ENCODE results near the gene PDE2A.

Gene PDE2A

DNA sequence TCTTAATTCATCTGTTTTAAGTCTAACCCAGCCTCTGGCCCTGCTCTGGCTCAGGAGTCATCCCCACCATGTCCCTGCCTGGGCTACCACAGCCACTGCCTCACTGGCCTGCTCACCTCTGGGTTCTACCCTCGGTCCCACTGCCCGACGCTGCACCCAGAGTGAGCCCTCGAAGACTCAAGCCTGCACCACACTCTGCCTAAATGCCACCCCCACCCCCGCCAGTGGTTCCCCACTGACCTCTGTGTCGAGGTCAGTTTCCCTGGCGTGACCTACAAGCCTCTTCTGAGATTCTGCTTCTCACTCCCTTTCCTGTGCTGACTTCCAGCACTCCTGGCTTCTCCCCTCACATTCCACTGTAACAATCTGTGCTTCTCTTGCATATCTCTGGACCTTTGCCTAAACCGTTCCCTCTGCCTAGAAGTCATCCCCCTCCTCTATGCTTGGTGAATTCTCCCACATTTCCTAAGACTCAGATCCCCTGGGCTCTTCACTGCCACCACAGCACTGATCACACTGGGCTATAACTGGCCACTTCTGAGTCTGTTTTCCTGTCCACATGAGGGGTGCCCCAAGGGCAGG lies 12.5 kb upstream of the PDE2A start:
- no peak overlapping the region for H3K4me3 ChIP-seq (ENCODE audit: low read length)
- DNase-seq (ENCODE audit: low read depth, low spot score) = no peak

DNA sequence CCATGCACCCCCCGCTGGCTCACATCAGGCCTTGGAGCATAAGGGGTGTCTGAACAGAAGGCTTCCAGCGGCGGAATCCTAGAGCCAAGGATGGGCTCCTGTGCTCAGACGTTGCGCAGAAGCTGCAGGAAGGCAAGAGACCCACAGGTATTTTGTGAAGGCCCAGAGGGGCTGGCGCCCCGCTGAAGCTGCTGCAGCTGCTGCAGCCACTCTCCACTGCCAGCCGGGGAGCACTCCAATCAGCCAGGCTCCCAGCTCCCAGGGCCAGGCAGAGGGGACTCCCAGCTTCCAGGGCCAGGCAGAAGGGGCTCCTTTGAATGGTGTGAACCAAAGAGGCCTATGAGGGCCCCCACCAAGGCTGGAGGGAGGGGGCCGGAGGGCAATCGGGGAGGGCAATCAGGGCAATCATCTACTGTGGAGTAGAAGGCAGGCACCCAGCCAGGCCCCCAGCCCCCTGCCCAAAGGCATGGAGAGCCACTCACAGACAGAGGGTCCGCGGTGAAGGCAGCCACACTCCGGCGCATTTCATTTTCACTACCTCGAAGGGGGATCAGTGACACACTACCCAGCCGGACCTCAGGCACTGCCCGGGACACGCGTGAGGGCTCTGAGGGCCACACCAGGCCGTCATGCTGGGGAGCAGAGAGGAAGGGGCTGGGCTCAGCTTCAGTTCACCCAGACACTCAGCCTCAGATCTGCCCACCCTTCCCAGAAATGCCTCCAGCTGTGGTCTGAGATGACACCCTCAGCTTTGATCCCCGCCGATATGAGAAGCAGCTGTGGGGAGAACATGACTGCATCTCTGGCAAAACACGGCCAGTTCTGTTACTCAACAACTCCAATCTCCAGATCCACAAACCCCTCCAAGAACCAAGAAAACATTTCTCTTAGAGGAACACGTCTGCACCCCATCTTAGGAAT lies 11.6 kb upstream of the PDE2A start:
- H3K4me3 ChIP-seq (ENCODE audit: low read length) = no peak overlapping the region
- no peak for DNase-seq (ENCODE audit: low read depth, low spot score)

DNA sequence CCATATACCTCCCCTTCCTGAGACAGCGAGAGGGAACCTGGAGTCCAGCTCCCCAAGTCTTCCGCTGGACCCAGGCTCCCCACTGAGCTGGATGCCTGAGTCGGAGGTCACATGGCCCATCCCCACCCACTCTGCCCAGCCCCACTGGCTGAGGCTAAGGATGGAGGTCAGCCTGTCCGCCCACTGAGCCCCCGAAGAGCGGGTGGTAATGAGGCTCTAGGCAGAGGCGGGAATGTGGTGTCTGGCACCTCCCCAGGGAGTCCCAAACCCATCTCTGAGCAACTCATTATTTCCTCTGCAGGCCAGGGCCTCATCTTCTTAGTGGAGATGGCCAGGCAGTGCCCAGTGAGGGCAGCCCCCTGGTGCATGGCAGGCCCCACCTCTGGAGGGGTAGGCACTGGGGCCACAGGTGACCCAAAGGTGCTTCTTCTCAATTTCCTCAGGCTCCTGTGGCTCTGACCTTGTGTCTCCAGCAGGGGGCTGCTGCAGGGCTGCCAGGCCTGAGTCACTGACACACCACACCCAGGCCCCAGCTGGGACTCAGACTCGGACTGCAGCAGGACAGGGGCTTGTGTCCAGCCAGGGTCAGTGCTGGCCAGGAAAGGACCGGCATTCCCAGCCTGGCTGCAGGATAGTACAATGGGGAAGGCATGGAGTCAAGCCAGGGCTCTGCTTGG lies 10.2 kb upstream of the PDE2A start:
- DNase-seq (ENCODE audit: low read depth, low spot score) = no peak
- no peak overlapping the region for H3K4me3 ChIP-seq (ENCODE audit: low read length)

DNA sequence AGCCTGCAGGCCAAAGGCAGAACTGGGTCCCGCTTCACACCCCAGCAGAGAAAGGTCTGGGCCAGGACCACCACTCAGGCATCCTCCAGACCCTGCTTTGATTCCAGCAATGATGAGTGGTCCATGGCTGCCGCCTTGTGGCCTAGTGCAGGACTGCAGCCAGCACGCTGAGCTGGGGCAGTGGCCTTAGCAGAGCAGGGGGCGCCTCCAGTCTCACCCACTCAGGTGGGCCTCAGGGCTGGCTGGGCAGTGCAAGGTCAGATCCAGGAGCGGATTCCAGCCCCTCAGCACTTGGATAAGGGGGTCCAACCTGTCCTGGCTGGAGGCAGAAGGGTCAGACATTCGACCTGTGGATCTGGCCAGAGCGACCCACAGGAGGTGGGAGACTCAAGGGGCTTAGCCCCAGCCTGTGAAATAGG lies 9.6 kb upstream of the PDE2A start:
- no peak for DNase-seq (ENCODE audit: low read depth, low spot score)
- no peak overlapping the region for H3K4me3 ChIP-seq (ENCODE audit: low read length)

DNA sequence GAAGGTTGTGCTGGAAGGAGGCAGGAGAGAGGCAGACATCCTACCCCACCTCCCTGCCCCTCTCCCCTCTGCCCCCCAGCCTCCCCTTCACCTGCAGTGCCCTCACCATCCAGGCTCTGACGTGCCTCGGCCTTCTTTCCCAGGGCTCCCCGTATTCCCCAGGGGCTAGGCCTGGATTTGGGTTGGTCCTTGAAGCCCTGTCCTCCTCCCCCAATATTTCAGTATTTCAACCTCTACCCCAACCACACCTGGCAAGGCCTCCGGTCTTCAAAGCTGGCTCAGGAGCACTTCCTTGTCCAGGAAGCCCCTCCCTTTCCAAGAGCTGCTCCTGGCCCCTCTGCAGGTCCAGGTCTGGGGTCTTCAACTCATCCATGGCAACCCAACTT lies 8.6 kb upstream of the PDE2A start:
- DNase-seq (ENCODE audit: low read depth, low spot score) = no peak

DNA sequence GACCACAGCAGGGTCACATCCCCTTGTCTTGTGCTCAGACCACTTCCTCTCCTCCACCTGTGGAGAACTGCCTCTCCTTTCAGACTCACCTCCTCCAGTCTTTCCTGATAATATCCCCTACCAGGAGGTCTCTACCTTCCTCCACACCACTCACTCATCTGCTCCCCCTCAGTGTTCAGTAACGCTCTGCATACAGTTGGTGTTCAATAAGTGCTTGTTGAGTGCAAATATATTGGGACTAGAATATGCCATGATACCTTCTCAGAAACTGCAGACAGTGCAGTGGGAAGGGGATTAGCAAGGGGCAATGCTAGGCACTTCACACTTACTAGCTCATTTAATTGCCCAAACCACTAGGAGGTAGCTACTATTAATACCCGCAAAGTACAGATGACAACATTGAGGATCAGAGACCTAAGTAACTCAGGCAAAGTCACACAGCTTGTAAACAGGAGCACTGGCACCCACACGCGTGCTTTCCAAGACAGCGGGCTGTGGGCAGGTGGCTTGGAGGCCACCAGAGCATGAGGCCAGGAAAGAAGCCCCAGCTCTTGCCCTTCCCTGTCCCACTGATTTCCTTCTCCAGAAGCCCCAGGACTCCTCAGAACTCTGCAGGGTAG lies 8.1 kb upstream of the PDE2A start:
- DNase-seq (ENCODE audit: low read depth, low spot score) = no peak
- no peak overlapping the region for H3K4me3 ChIP-seq (ENCODE audit: low read length)

More for the DNA sequence above, 8.6 kb upstream of the PDE2A start:
- no peak overlapping the region for H3K4me3 ChIP-seq (ENCODE audit: low read length)

DNA sequence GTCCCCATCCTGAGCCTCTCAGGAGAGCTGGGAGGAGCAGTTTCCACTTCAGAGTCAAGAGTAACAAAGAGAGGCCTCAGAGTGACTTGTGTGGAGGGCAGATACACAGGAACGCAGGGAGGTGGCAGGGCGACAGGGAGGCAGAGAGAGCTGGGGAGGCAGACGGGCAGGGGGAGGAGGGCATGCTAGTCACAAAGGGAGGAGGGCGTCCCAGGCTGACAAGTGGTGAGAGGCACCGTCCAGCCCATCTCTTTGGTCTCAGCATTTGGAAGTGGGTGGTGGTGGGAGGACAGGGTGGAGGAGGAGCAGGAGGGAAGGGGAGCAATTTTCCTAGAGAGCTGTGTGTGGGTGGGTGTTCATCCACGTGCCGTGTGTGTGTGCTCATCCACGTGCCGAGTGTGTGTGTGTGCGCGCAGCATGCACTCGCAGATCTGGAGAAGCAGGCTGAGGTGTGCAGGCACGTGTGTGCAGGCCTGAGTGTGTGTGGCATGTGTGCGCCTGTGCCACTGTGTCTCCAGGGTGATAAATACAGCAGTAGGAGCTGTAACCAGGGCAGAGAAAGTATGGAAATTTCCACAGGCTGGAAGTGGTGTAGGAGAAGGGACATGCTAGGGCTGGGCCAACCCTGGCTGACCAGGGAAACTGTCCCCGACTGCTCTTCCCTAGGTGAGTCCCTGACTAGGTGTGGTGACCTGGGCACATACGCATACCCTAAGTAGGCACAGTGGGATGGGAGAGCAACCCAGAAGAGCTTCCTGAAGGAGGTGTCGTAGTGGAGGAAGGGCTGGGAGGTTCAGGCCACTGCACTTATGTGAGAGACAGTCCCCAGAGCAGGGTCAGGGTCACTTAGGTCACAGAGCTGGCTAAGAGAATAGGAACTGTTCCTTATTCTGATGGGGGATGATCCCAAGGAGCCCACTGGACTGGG lies 7.3 kb upstream of the PDE2A start:
- DNase-seq (ENCODE audit: low read depth, low spot score) = no peak
- H3K4me3 ChIP-seq (ENCODE audit: low read length) = no peak overlapping the region

DNA sequence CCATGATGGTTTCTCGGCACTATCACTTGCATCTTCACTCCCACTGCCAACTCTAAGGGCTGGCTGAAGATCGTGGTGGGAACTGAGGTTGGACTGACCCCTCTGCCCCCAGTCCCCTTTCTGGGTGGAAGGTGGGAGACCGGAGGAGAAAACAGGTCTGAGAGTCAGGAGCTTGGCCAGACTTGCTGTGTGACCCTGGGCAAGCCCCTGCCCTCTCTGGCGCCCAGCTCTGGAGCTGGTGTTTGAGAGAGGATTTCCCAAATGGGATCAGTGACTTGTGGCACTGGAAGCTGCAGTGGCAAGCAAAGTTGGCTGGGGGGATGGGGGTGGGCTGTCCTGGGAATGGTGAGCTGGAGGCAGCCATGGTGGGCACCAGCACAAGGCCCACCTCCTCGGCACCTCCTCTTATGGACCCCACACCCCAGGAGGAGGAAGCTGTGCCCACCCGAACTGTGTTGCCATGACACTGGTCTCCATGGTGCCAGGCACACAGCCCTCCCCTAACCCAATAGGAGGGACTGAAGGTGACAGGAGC lies 6.5 kb upstream of the PDE2A start:
- DNase-seq (ENCODE audit: low read depth, low spot score) = no peak
- H3K4me3 ChIP-seq (ENCODE audit: low read length) = no peak overlapping the region

DNA sequence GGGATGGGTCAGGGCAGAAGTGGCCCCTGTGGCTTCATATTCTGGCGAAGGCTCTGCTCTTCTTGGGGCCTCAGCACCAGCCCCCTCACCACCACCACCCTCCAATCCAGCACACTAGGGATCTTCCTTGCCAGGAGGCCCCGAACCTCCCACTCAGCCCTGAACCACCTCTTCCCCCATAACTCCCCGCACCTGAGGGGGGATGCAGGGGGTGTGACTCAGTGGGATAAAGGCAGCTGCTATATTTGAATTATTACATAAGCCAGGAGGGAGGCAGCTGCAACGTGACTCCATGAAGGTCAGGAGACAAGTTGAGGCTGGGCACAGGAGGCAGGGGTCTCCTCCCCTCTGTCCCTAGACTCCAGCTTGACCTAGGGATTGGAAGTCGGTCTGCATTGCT lies 5.6 kb upstream of the PDE2A start:
- no peak overlapping the region for H3K4me3 ChIP-seq (ENCODE audit: low read length)
- no peak for DNase-seq (ENCODE audit: low read depth, low spot score)

DNA sequence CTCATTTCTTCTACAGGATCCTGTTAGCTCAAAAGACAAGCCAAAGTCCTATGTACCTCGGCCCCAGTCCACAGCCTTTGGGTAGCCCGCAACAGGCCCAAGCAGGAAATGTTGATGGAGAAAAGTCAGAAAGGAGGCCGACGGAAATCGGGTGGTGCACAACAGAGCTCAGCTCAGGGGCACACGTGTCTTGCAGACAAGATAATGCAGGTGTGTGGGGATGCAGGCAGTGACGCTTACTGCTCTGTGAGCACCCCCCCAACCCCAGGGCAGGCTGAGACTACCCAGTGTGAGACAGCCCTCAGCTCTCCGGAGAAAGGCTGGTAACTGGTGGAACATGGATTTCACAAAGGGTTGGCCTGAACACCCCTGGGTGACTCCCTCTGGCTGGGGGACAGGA lies 4.3 kb upstream of the PDE2A start:
- peak; percentile 52 for DNase-seq (ENCODE audit: low read depth, low spot score)
- H3K4me3 ChIP-seq (ENCODE audit: low read length) = no peak overlapping the region

DNA sequence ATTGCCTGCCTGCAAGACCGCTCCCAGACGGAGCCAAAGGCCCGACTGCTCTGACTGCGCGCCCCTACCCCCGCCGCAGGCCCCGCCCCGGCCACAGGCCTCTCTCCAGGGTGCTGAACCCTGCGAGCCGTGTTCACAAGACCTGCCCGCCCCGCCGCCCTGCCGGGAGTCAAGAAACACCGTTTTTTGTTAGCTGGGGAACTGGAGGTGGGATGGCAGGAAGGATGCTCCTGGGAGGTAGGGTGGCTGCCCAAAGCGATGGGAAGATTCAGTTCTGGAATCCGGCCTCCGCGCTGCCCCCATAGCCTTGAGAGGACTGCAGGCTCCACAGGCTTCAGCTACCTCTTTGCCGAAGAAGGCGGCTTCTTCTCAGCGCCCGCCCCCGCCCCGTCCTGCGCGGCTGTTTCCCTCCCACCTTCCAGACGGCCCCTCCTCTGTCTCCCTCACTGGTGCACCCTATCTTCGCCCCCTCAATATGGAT lies 2.7 kb upstream of the PDE2A start:
- peak; percentile 44 for DNase-seq (ENCODE audit: low read depth, low spot score)
- no peak overlapping the region for H3K4me3 ChIP-seq (ENCODE audit: low read length)

DNA sequence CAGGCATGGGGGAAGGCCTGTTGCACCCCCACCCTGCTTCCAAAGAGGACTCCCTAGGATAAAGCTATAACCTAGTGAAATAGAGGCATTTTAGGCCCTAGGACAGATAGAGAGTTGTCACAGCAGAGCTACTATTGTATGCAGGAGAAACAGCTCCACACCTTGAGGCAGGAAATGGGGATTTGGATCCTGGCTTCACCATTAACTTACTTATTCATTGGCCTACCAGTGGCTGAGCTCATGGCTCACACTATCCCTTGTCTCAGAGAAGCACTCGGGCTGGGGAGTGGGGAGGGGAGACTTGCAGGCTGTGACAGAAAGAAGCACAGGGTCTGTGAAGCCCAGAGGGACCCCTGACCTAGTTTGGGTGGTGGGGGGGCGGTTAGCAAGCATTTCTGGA lies 999 bp upstream of the PDE2A start:
- no peak for DNase-seq (ENCODE audit: low read depth, low spot score)
- H3K4me3 ChIP-seq (ENCODE audit: low read length) = no peak overlapping the region

DNA sequence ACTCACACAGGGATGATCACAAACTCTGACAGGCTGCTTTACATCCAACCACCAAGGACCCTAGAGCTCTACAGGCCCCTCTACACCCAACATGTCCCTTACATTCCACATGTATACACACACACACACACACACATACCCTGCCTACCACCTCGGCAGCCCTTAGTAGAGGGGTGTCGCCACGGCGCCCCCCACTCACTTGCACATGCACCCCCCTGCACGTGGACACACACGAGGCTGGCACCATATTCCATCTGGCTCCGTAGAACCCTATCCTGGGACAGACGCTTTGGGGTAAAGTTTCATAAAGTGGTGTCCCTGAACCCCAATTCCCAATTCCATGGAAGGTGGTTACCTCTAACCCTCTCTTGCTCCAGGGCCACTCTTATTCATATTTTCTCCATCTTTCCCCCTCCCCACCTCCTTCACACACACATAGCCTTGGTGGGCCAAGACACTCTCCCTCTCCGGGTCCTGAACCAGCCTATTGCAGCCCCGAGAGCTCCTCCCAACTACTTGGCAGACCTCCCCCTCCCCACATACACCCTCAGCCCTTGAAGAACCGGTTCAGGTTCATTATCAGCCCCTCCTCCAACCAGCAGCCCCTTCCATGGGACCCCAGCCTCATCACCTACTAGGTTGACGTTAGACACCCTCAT lies 809 bp downstream of the PDE2A start:
- DNase-seq (ENCODE audit: low read depth, low spot score) = no peak
- no peak overlapping the region for H3K4me3 ChIP-seq (ENCODE audit: low read length)

DNA sequence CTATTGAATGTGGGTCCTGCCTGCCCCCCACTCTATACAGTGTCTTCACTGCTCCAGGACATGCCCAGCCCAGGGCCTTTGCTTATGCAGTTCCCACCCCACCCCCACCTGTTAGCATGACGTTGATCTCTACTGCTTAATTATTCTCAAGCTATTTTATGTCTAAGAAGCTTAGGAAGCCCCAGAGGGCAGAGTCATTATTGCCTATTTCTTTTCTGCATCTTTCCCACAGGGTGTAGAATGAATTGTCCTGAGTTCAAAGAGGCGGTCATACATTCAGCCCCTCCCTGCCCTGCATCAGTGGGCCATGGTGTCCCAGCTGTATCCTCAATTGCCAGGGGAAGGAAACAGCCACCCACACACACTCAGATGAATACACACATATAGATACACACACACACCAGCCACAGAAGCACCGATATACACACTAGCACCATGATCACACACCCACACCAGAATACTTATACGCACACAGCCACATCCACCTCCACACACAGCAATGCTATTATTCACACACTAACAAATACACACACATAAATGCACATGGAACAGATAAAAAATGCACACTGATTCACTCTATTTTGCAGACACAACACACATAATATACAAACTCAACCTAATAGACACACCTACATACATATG lies 1.5 kb downstream of the PDE2A start:
- no peak for DNase-seq (ENCODE audit: low read depth, low spot score)
- no peak overlapping the region for H3K4me3 ChIP-seq (ENCODE audit: low read length)

DNA sequence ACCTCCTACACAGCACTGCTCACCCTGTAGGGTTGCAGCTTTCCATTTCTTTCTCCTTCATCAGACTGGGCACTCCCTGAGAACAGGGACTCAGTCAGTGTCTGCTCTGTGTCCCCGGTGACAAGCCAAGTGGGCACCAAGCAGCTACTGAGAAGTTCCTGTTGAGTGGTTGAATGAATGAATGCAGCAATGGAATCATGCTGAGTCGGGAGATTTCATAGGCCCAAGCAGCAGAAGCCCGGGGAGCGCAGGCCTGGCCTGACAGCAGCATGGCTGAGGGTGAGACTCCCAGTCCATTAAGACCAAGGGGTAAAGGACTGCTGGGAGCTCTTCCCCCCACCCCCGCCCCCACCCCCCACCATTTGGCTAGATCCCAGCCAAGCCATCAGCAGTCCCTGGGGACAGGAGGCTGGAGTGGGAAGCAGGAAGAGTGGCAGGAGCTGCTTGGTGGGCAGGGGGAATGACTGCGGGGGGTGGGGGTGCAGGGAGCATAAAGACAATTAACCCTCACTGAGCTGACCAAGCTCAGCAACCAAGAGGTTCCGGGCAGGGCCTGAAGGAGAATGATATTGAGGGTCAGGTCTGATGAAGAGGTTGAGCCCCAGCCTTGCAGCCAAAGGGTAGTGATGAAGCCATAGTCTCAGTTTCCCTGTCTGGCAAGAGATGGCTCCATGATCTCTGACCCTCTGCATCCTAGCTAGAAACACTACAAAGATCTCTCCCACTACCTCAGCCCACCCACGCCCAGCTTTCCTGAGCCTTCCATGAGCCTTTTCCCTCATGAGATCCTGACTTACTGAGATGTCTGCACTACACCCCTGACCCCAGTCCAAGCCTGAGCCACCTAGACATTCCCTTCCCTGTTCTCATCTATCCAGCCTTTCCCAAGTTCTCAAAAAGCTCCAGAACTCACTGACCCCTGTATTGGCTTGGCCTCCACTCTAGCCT lies 2.8 kb downstream of the PDE2A start:
- DNase-seq (ENCODE audit: low read depth, low spot score) = no peak
- H3K4me3 ChIP-seq (ENCODE audit: low read length) = no peak overlapping the region

DNA sequence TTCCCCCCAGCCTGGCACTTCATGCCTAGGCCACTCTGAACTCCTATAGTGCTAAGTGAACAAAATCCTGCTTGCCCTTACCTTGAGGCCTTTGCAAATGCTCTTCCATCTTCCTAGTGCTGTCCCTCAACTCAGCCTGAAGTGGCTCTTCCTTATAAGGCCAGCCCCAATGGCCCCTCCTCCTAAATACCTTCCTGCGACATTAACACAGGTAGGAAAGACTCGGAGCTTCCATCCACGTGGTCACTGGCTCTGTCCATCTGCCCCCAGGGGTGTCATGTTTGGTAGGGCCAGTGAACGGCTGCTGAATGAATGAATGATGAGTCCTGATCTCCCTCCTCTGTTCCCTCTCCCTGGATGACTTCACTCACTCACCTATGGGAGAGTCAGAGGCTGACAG lies 4.2 kb downstream of the PDE2A start:
- no peak overlapping the region for H3K4me3 ChIP-seq (ENCODE audit: low read length)
- DNase-seq (ENCODE audit: low read depth, low spot score) = no peak
